Muscle layer of colon (tissue), 2 donors: ENCODE results near the gene NDUFA3.

Source experiments
- H3K27ac ChIP-seq: one replicate; pipeline ENCODE4 v1.7.0; 2013; ENCODE audit warnings: low read depth, mild to moderate bottlenecking, low read length, moderate library complexity
- H3K27me3 ChIP-seq, 2 donors: one replicate each; pipeline ENCODE4 v1.7.0; 2013; ENCODE audit warnings: low read length in 2 of 2, mild to moderate bottlenecking in 2 of 2; ENCODE audit not compliant: insufficient read depth in 2 of 2, control insufficient read depth in 1 of 2
- H3K36me3 ChIP-seq: one replicate; pipeline ENCODE4 v1.7.0; 2013; ENCODE audit warnings: mild to moderate bottlenecking, low read length; ENCODE audit not compliant: insufficient read depth
- H3K4me1 ChIP-seq: one replicate; pipeline ENCODE4 v1.7.0; 2013; ENCODE audit warnings: mild to moderate bottlenecking, low read length; ENCODE audit not compliant: insufficient read depth
- H3K4me3 ChIP-seq, 2 donors: one replicate each; pipeline ENCODE4 v1.7.0; 2013; ENCODE audit warnings: low read length in 2 of 2, low read depth in 1 of 2, mild to moderate bottlenecking in 1 of 2, moderate library complexity in 1 of 2
- H3K9ac ChIP-seq: one replicate; pipeline ENCODE4 v1.7.0; 2013; ENCODE audit warnings: low read length
- H3K9me3 ChIP-seq: one replicate; pipeline ENCODE4 v1.7.0; 2013; ENCODE audit warnings: mild to moderate bottlenecking, low read length
- donor health status: abdominal sarcoma.
- donor health status: Adenocarcinoma of cecum.

NDUFA3 gene

GRCh38 chr19:54133312-54133956 lies 30.8 kb downstream of the NDUFA3 start:
- H3K4me1 ChIP-seq = peaks cover 9% of the 10 kb centered on the region
- no peak overlapping the region for H3K27ac ChIP-seq
- no peaks in the 10 kb centered on the region for H3K27me3 ChIP-seq
- H3K36me3 ChIP-seq = peaks cover 24% of the 10 kb centered on the region
- no peak overlapping the region for H3K4me3 ChIP-seq
- H3K9ac ChIP-seq = no peak overlapping the region
- H3K9me3 ChIP-seq = no peaks in the 10 kb centered on the region

GRCh38 chr19:54133957-54134590 lies 31.4 kb downstream of the NDUFA3 start:
- Histone ChIP-seq H3K27ac (no peak overlapping the region), H3K9ac (no peak overlapping the region), H3K27me3 (no peaks in the 10 kb centered on the region), H3K4me1 (peaks cover 14% of the 10 kb centered on the region), H3K36me3 (peaks cover 22% of the 10 kb centered on the region), H3K4me3 (no peak overlapping the region), H3K9me3 (no peaks in the 10 kb centered on the region)

- peak overlapping the region; percentile 53 for H3K9ac ChIP-seq
- no peaks in the 10 kb centered on the region for H3K9me3 ChIP-seq
- H3K27me3 ChIP-seq = no peaks in the 10 kb centered on the region
- H3K27ac ChIP-seq = peak overlapping the region; percentile 49
- H3K4me1 ChIP-seq = peaks cover 35% of the 10 kb centered on the region
- H3K4me3 ChIP-seq = peak overlapping the region; percentile 61 to 84
- H3K36me3 ChIP-seq = peaks cover 16% of the 10 kb centered on the region
These were observed 33.6 kb downstream of the NDUFA3 start for GRCh38 chr19:54136086-54136863.

GRCh38 chr19:54136864-54137698 lies 34.4 kb downstream of the NDUFA3 start:
- Histone ChIP-seq H3K36me3 (peaks cover 9% of the 10 kb centered on the region), H3K4me1 (peaks cover 36% of the 10 kb centered on the region), H3K9ac (peak overlapping the region; percentile 53), H3K4me3 (peak overlapping the region; percentile 84 to 91), H3K27ac (peak overlapping the region; percentile 88), H3K9me3 (no peaks in the 10 kb centered on the region), H3K27me3 (no peaks in the 10 kb centered on the region)

GRCh38 chr19:54137699-54138488 lies 35.2 kb downstream of the NDUFA3 start, which contains the start of gene CNOT3:
CNOT3 (plus strand) TSS chr19:54137762; CDS start chr19:54142979, 5,217 bp downstream.
- Histone ChIP-seq H3K9me3 (no peaks in the 10 kb centered on the region), H3K4me1 (peaks cover 36% of the 10 kb centered on the region), H3K36me3 (peaks cover 14% of the 10 kb centered on the region), H3K4me3 (peak within 1 kb of the TSS; percentile 84 to 91), H3K27ac (peak within 1 kb of the TSS; percentile 88), H3K27me3 (no peaks in the 10 kb centered on the region), H3K9ac (peak within 1 kb of the TSS; percentile 62)

- peak overlapping the region; percentile 62 for H3K9ac ChIP-seq
- H3K4me1 ChIP-seq = peaks cover 36% of the 10 kb centered on the region
- H3K27ac ChIP-seq = peak overlapping the region; percentile 88
These were observed 36.0 kb downstream of the NDUFA3 start for GRCh38 chr19:54138489-54139256.

GRCh38 chr19:54141356-54141755 lies 38.7 kb downstream of the NDUFA3 start:
- Histone ChIP-seq H3K4me1 (peaks cover 30% of the 10 kb centered on the region), H3K9ac (no peak overlapping the region), H3K27ac (no peak overlapping the region), H3K27me3 (no peaks in the 10 kb centered on the region), H3K36me3 (peaks cover 48% of the 10 kb centered on the region), H3K9me3 (no peaks in the 10 kb centered on the region), H3K4me3 (no peak overlapping the region)

More at GRCh38 chr19:54138489-54139256, 36.0 kb downstream of the NDUFA3 start:
- Histone ChIP-seq H3K4me3 (peak overlapping the region; percentile 71 to 91), H3K36me3 (peaks cover 21% of the 10 kb centered on the region), H3K27me3 (no peaks in the 10 kb centered on the region), H3K9me3 (no peaks in the 10 kb centered on the region)

- no peak overlapping the region for H3K27ac ChIP-seq
- peaks cover 27% of the 10 kb centered on the region for H3K4me1 ChIP-seq
- peaks cover 57% of the 10 kb centered on the region for H3K36me3 ChIP-seq
- no peaks in the 10 kb centered on the region for H3K9me3 ChIP-seq
- no peaks in the 10 kb centered on the region for H3K27me3 ChIP-seq
- H3K9ac ChIP-seq = no peak overlapping the region
- H3K4me3 ChIP-seq = no peak overlapping the region
These were observed 39.6 kb downstream of the NDUFA3 start for GRCh38 chr19:54142166-54142780.

- H3K4me3 ChIP-seq = no peak overlapping the region
- no peak overlapping the region for H3K9ac ChIP-seq
- peaks cover 7% of the 10 kb centered on the region for H3K4me1 ChIP-seq
- peaks cover 75% of the 10 kb centered on the region for H3K36me3 ChIP-seq
- H3K27ac ChIP-seq = no peak overlapping the region
- H3K27me3 ChIP-seq = no peaks in the 10 kb centered on the region
- H3K9me3 ChIP-seq = no peaks in the 10 kb centered on the region
These were observed 43.0 kb downstream of the NDUFA3 start for GRCh38 chr19:54145541-54146158.
